Left lung (tissue), 10 donors: ENCODE data around the gene CELF4. TPM values are rescaled to one million over a fixed set of nuclear protein-coding genes. Genes with fewer than 3 reads are reported as not detected.

Source experiments
- ATAC-seq: fragments of 200-7000 bp; cut with Tn5 transposase; one replicate; pipeline ENCODE4 v1.9.1; 2020; ENCODE audit warnings: moderate library complexity
- DNase-seq, 4 donors: peaks; one replicate each; pipeline ENCODE4 v3.0.0-alpha.2; 2013 to 2020
- H3K27ac ChIP-seq, 2 donors: fragments of 200-600 bp; sonication (generic) in 1 of 2; one replicate each; pipeline versions ENCODE4 v1.5.0 to v1.8.0; 2020 to 2021
- H3K27me3 ChIP-seq, 2 donors: fragments of 200-600 bp; sonication (generic) in 1 of 2; one replicate each; pipeline versions ENCODE4 v1.5.0 to v1.8.0; 2020 to 2021
- H3K36me3 ChIP-seq, 2 donors: fragments of 200-600 bp; sonication (generic) in 1 of 2; one replicate each; pipeline versions ENCODE4 v1.5.0 to v1.8.0; 2020 to 2021
- H3K4me1 ChIP-seq, 2 donors: fragments of 200-600 bp; one replicate each; pipeline ENCODE4 v1.8.0; 2021
- H3K4me3 ChIP-seq, 2 donors: fragments of 200-600 bp; sonication (generic) in 1 of 2; one replicate each; pipeline versions ENCODE4 v1.5.0 to v1.8.0; 2020 to 2021; ENCODE audit warnings: mild to moderate bottlenecking in 1 of 2
- H3K9me3 ChIP-seq, 2 donors: fragments of 200-600 bp; sonication (generic) in 1 of 2; one replicate each; pipeline versions ENCODE4 v1.5.0 to v1.8.0; 2020 to 2021
- intact Hi-C, 2 donors: fragments of 100-400 bp; cut with DNase I; formaldehyde crosslinking; loops; one replicate each; pipeline versions ENCODE4 v1.11.2 to v1.14.2; 2022
- polyA plus RNA-seq, 6 donors: library from polyadenylated mRNA; unstranded; fragments of 120-200 nt; gene quantifications; one replicate each; pipeline ENCODE4 v1.2.1, GENCODE V29; 2013; ENCODE audit not compliant: insufficient read length in 6 of 6
- total RNA-seq, 2 donors: library from RNA; stranded (reverse); fragmentation: NEBNext Ultra II Directional; extraction: Animal tissue kit (Norgen Biotek cat#: 25700); gene quantifications; one replicate each; pipeline ENCODE4 v1.2.1, GENCODE V29; 2021
- TF ChIP-seq, protein P1 (sequence below), 2 donors: fragments of 200-600 bp; sonication (generic) in 1 of 2; IDR thresholded peaks; one replicate each; pipeline versions ENCODE4 v1.5.0 to v1.8.0; 2021; ENCODE audit warnings: antibody characterized with exemption in 2 of 2
- donor health status: DM: no; HTN: yes; CAD: no.
- donor health status: DM: no; HTN: no; CAD: no.

Gene CELF4
- total and polyA plus RNA-seq, 8 donors = 1.1 to 10.3 (median 7.4) TPM

DNA sequence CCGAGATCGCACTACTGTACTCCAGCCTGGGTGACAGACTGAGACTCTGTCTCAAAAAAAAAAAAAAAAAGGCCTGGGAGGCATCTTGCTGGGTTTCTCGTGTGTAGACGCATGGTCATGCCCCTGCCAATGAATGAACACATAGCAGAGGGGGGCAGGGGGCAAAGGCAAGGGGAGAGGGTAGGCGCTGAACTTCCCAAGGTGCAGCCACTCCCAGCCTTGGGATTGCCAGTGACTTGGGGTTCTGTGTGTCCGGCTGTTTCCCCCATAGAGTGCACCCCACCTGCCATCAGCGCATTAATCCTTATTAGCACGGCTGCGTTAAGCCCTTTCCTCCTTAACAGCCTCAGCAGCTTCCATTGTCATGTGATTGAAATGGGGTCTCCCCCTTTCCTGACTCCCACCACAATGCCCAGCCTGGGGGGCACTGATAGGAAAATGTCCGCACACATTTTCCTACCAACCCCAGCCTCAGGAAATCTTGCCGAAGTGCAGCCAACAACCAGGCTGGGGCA, 225.8 kb downstream of the CELF4 start:
- H3K27me3 ChIP-seq = peaks cover 0 to 17% of the 10 kb centered on the region in 2 donors
- ATAC-seq (no peak), DNase-seq (no peak)
- H3K9me3 ChIP-seq = no peaks in the 10 kb centered on the region
- TF ChIP-seq, protein P1, sequence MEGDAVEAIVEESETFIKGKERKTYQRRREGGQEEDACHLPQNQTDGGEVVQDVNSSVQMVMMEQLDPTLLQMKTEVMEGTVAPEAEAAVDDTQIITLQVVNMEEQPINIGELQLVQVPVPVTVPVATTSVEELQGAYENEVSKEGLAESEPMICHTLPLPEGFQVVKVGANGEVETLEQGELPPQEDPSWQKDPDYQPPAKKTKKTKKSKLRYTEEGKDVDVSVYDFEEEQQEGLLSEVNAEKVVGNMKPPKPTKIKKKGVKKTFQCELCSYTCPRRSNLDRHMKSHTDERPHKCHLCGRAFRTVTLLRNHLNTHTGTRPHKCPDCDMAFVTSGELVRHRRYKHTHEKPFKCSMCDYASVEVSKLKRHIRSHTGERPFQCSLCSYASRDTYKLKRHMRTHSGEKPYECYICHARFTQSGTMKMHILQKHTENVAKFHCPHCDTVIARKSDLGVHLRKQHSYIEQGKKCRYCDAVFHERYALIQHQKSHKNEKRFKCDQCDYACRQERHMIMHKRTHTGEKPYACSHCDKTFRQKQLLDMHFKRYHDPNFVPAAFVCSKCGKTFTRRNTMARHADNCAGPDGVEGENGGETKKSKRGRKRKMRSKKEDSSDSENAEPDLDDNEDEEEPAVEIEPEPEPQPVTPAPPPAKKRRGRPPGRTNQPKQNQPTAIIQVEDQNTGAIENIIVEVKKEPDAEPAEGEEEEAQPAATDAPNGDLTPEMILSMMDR (IDR thresholded peaks at IDR 0.05) = no peak
- H3K4me1 ChIP-seq = no peaks in the 10 kb centered on the region
- no peak overlapping the region for H3K27ac ChIP-seq
- H3K36me3 ChIP-seq = no peaks in the 10 kb centered on the region
- intact Hi-C loops = no loop called here
- no peak overlapping the region for H3K4me3 ChIP-seq

DNA sequence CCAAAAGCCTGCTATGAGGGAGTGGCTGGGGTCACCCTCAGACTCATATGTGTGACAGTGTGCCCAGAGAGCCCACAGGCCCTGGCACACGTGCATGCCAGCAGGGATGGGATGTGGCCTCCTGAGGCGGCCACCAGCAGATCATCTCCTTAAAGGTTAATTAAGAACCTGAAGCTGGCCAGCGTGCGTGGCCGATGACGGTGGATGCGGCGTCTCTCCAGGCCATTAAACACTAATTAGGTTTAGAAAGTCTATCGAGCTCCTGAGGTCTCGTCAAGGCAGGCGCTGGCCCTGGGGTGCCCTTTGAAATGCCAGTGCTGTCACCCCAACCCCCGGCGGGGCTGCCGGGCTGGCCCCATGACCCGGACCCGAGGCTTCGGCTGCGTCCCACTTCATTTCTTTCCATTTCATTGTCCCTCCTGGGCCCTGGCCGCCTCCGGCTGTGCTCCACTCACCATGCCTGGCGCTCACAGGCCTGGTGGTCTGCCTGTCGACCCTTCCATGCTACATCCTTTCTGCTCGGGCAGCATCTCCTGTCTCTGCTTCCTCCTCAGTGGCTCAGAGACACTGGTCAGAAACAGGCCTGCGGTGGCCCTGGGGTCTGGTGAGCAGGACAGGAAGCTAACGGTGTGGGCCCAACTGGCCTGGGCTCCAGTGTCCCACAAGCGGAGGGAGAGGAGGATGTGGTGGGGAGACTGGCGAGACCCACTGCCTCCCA, 228.9 kb downstream of the CELF4 start:
- Histone ChIP-seq H3K27ac (no peak overlapping the region), H3K36me3 (no peaks in the 10 kb centered on the region), H3K4me1 (no peaks in the 10 kb centered on the region), H3K27me3 (peaks cover 0 to 7% of the 10 kb centered on the region in 2 donors), H3K4me3 (no peak overlapping the region), H3K9me3 (no peaks in the 10 kb centered on the region)
- no peak for ATAC-seq
- DNase-seq = no peak
- TF ChIP-seq, protein P1 (IDR thresholded peaks at IDR 0.05) = no peak
- intact Hi-C loops = no loop called here

- peak in 1 of 4 donors; percentile 13 for DNase-seq
- intact Hi-C loops = no loop called here
- ATAC-seq = peak; percentile 80
- TF ChIP-seq, protein P1 (IDR thresholded peaks at IDR 0.05) = no peak
- H3K4me3 ChIP-seq = no peak overlapping the region
- no peak overlapping the region for H3K27ac ChIP-seq
- no peaks in the 10 kb centered on the region for H3K4me1 ChIP-seq
- H3K27me3 ChIP-seq = peaks cover 0 to 7% of the 10 kb centered on the region in 2 donors
- H3K36me3 ChIP-seq = no peaks in the 10 kb centered on the region
- H3K9me3 ChIP-seq = no peaks in the 10 kb centered on the region
Observed at GRCh38 chr18:37335409-37335736, 230.2 kb downstream of the CELF4 start.

DNA sequence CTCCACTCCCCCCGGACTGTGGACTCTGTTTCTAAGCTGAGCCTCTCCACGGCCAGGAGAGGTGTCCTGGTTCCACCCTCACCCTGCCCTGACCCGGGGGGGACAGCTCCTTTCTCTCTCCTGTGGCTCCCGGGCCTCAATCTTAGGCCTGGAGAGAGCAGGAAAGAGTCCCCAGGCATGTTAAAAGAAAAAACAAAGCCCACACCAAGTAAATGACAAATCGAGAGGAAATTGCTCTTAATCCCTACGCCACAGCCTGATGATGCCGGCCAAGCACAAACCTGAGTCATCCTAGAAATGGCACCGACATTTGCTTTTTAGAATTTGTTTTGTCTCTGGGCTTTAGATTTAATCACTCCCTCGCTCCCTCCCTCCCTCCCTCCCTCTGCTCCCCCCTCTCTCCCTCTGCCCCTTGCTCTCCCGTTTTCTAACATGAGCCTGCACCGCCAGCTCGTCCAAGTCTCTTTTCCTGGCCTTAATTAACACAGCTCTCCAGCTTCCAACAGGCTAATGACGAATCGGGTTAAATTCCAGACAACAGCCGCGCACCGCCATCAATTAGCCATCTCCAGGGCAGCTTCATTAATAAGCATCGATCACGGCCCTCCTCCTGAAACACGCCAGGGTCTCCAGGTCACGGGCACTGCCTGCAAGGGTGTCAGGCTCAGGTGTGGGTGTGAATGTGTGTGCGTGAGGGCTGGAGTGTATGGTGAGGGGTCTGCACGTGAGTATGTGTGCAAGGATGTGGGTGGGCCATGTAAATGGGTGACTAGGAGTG, 230.8 kb downstream of the CELF4 start:
- peaks cover 0 to 7% of the 10 kb centered on the region in 2 donors for H3K27me3 ChIP-seq
- TF ChIP-seq, protein P1 (IDR thresholded peaks at IDR 0.05) = no peak
- ATAC-seq = peak; percentile 9

More for the DNA sequence above, 230.8 kb downstream of the CELF4 start:
- intact Hi-C loops = no loop called here
- no peaks in the 10 kb centered on the region for H3K4me1 ChIP-seq
- no peak overlapping the region for H3K4me3 ChIP-seq
- H3K9me3 ChIP-seq = no peaks in the 10 kb centered on the region
- no peak for DNase-seq
- H3K27ac ChIP-seq = no peak overlapping the region
- no peaks in the 10 kb centered on the region for H3K36me3 ChIP-seq
